Osteoblast (primary cell): ENCODE measurements around the gene SNAPC4. TPM values are rescaled to one million over a fixed set of nuclear protein-coding genes. Genes with fewer than 3 reads are reported as not detected.

ENCODE experiments used
- DNase-seq: peaks from one replicate; pipeline ENCODE4 v3.0.0; 2011; ENCODE audit warnings: low spot score, mixed read lengths; ENCODE audit not compliant: insufficient read length; ENCODE audit errors: missing footprints
- H2AFZ ChIP-seq: 2 replicates; pipeline ENCODE4 v1.6.0; 2011; ENCODE audit warnings: mild to moderate bottlenecking, low read length
- H3K27ac ChIP-seq: 2 replicates; pipeline ENCODE4 v1.5.1; 2011; ENCODE audit warnings: mild to moderate bottlenecking, low read depth, low read length, moderate library complexity
- H3K27me3 ChIP-seq: 2 replicates; pipeline ENCODE4 v1.6.0; 2012; ENCODE audit warnings: mild to moderate bottlenecking, control low read depth, inconsistent platforms, low read length, moderate library complexity; ENCODE audit not compliant: insufficient read depth
- H3K36me3 ChIP-seq: 2 replicates; pipeline ENCODE4 v1.5.1; 2011; ENCODE audit warnings: mild to moderate bottlenecking, low read length, control low read depth, moderate library complexity; ENCODE audit not compliant: insufficient read depth
- H3K4me1 ChIP-seq: 2 replicates; pipeline ENCODE4 v1.5.1; 2011; ENCODE audit warnings: mild to moderate bottlenecking, low read length, control low read depth, moderate library complexity; ENCODE audit not compliant: insufficient read depth
- H3K4me2 ChIP-seq: 2 replicates; pipeline ENCODE4 v1.6.0; 2011; ENCODE audit warnings: mild to moderate bottlenecking, low read length; ENCODE audit not compliant: insufficient read depth
- H3K4me3 ChIP-seq: fragments of 200-600 bp; sonication (generic); 3 replicates; pipeline ENCODE4 v1.5.1; 2012; ENCODE audit warnings: mild to moderate bottlenecking, low read length, inconsistent platforms; ENCODE audit not compliant: insufficient read depth
- H3K79me2 ChIP-seq: 2 replicates; pipeline ENCODE4 v1.6.0; 2012; ENCODE audit warnings: mild to moderate bottlenecking, low read length, control low read depth, inconsistent platforms; ENCODE audit not compliant: insufficient read depth
- H3K9me3 ChIP-seq: 2 replicates; pipeline ENCODE4 v1.5.1; 2011; ENCODE audit warnings: low read depth, low read length, control low read depth
- H4K20me1 ChIP-seq: 2 replicates; pipeline ENCODE4 v1.6.0; 2012; ENCODE audit warnings: mild to moderate bottlenecking, low read length, control low read depth; ENCODE audit not compliant: insufficient read depth
- total RNA-seq: library from RNA; depleted of rRNA; stranded (reverse); fragments of >200 nt; gene quantifications from 2 replicates; pipeline ENCODE4 v1.2.3, GENCODE V29; 2012
- TF ChIP-seq, protein P1 (sequence below): IDR thresholded peaks from 2 replicates; pipeline ENCODE4 v1.5.1; 2011; ENCODE audit warnings: mild to moderate bottlenecking, low read depth, low read length, moderate library complexity; ENCODE audit errors: extremely low read depth

The SNAPC4 gene
- total RNA-seq, 1 donor = 9.0 TPM

- H3K9me3 ChIP-seq = no peaks in the 10 kb centered on the region
- H3K36me3 ChIP-seq = peaks cover 78% of the 10 kb centered on the region
- H3K27me3 ChIP-seq = no peaks in the 10 kb centered on the region
- TF ChIP-seq, protein P1, sequence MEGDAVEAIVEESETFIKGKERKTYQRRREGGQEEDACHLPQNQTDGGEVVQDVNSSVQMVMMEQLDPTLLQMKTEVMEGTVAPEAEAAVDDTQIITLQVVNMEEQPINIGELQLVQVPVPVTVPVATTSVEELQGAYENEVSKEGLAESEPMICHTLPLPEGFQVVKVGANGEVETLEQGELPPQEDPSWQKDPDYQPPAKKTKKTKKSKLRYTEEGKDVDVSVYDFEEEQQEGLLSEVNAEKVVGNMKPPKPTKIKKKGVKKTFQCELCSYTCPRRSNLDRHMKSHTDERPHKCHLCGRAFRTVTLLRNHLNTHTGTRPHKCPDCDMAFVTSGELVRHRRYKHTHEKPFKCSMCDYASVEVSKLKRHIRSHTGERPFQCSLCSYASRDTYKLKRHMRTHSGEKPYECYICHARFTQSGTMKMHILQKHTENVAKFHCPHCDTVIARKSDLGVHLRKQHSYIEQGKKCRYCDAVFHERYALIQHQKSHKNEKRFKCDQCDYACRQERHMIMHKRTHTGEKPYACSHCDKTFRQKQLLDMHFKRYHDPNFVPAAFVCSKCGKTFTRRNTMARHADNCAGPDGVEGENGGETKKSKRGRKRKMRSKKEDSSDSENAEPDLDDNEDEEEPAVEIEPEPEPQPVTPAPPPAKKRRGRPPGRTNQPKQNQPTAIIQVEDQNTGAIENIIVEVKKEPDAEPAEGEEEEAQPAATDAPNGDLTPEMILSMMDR = no peak
- H2AFZ ChIP-seq = no peak overlapping the region
- peaks cover 9% of the 10 kb centered on the region for H4K20me1 ChIP-seq
- peaks cover 6% of the 10 kb centered on the region for H3K79me2 ChIP-seq
- no peak overlapping the region for H3K4me3 ChIP-seq
- no peak overlapping the region for H3K4me2 ChIP-seq
- H3K4me1 ChIP-seq = no peaks in the 10 kb centered on the region
- H3K27ac ChIP-seq = no peak overlapping the region
- DNase-seq = no peak
Observed at GRCh38 chr9:136391737-136392537, 8.0 kb downstream of the SNAPC4 start.

- TF ChIP-seq, protein P1 = no peak
- peaks cover 76% of the 10 kb centered on the region for H3K36me3 ChIP-seq
Observed at GRCh38 chr9:136389396-136389795, 10.6 kb downstream of the SNAPC4 start.

GRCh38 chr9:136387217-136387616 is 12.8 kb downstream of the SNAPC4 start:
- no peaks in the 10 kb centered on the region for H3K79me2 ChIP-seq
- TF ChIP-seq, protein P1 = no peak
- H3K4me3 ChIP-seq = no peak overlapping the region
- DNase-seq = no peak
- no peak overlapping the region for H3K4me2 ChIP-seq
- no peaks in the 10 kb centered on the region for H3K4me1 ChIP-seq
- H3K36me3 ChIP-seq = peaks cover 77% of the 10 kb centered on the region
- peaks cover 4% of the 10 kb centered on the region for H4K20me1 ChIP-seq
- no peaks in the 10 kb centered on the region for H3K27me3 ChIP-seq
- H3K27ac ChIP-seq = no peak overlapping the region
- H2AFZ ChIP-seq = no peak overlapping the region
- no peaks in the 10 kb centered on the region for H3K9me3 ChIP-seq

More at GRCh38 chr9:136389396-136389795, 10.6 kb downstream of the SNAPC4 start:
- H3K9me3 ChIP-seq = no peaks in the 10 kb centered on the region
- H3K4me3 ChIP-seq = no peak overlapping the region
- H3K27me3 ChIP-seq = no peaks in the 10 kb centered on the region
- H3K4me2 ChIP-seq = no peak overlapping the region
- H2AFZ ChIP-seq = no peak overlapping the region
- no peak for DNase-seq
- peaks cover 4% of the 10 kb centered on the region for H4K20me1 ChIP-seq
- no peaks in the 10 kb centered on the region for H3K79me2 ChIP-seq
- H3K4me1 ChIP-seq = no peaks in the 10 kb centered on the region
- no peak overlapping the region for H3K27ac ChIP-seq

- Histone ChIP-seq H3K36me3 (peaks cover 66% of the 10 kb centered on the region), H3K79me2 (no peaks in the 10 kb centered on the region), H2AFZ (no peak overlapping the region), H3K27ac (no peak overlapping the region), H3K9me3 (no peaks in the 10 kb centered on the region), H3K4me1 (no peaks in the 10 kb centered on the region), H3K27me3 (no peaks in the 10 kb centered on the region), H3K4me3 (no peak overlapping the region), H4K20me1 (peaks cover 4% of the 10 kb centered on the region), H3K4me2 (no peak overlapping the region)
- TF ChIP-seq, protein P1 = no peak
- no peak for DNase-seq
Observed at GRCh38 chr9:136386018-136386417, 14.0 kb downstream of the SNAPC4 start.
